SK-N-SH treated with all-trans-retinoic acid at 6 μM for 48 hours (cell line): ENCODE results near the gene CDPF1.

Experiments used
- ATAC-seq: fragments of 200-7000 bp; cut with Tn5 transposase; 3 replicates; pipeline ENCODE4 v1.9.1; 2020; ENCODE audit warnings: mild to moderate bottlenecking, moderate library complexity
- CSDC2 ChIP-seq: fragments of 250-450 bp; sonication (Bioruptor Pico); IDR thresholded peaks from 2 replicates; pipeline ENCODE4 v1.5.0; 2020; ENCODE audit warnings: mild to moderate bottlenecking, moderate library complexity
- OSR1 ChIP-seq: fragments of 250-450 bp; sonication (Bioruptor Pico); IDR thresholded peaks from 2 replicates; pipeline ENCODE4 v1.8.0; 2022; ENCODE audit warnings: moderate library complexity, mild to moderate bottlenecking, inconsistent platforms
- RARB ChIP-seq: fragments of 250-450 bp; sonication (Bioruptor Pico); IDR thresholded peaks from 2 replicates; pipeline ENCODE4 v1.8.0; 2021; ENCODE audit warnings: mild to moderate bottlenecking, moderate library complexity
- TCF4 ChIP-seq: fragments of 250-450 bp; sonication (Bioruptor Pico); IDR thresholded peaks from 2 replicates; pipeline ENCODE4 v1.8.0; 2021; ENCODE audit warnings: mild to moderate bottlenecking, moderate library complexity, borderline replicate concordance
- ZFP3 ChIP-seq: fragments of 250-450 bp; sonication (Bioruptor Pico); IDR thresholded peaks from 2 replicates; pipeline ENCODE4 v1.5.0; 2020; ENCODE audit warnings: mild to moderate bottlenecking, moderate library complexity
- ZFP30 ChIP-seq: fragments of 450-650 bp; formaldehyde crosslinking; IDR thresholded peaks from 2 replicates; pipeline ENCODE4 v1.5.0; 2022; ENCODE audit warnings: mild to moderate bottlenecking, moderate library complexity
- ZNF565 ChIP-seq: fragments of 450-650 bp; formaldehyde crosslinking; conservative IDR thresholded peaks from 2 replicates; pipeline ENCODE4 v1.5.0; 2020; ENCODE audit warnings: low read depth, mild to moderate bottlenecking, moderate library complexity
- TF ChIP-seq, protein P1 (sequence below): fragments of 250-450 bp; sonication (Bioruptor Pico); IDR thresholded peaks from 2 replicates; pipeline ENCODE4 v1.5.1; 2020; ENCODE audit warnings: low read depth, mild to moderate bottlenecking, moderate library complexity
- TF ChIP-seq, protein P2 (sequence below): fragments of 250-450 bp; sonication (Bioruptor Pico); IDR thresholded peaks from 2 replicates; pipeline ENCODE4 v1.5.0; 2020; ENCODE audit warnings: mild to moderate bottlenecking, moderate library complexity
- TF ChIP-seq, protein P3 (sequence below): fragments of 250-450 bp; sonication (Bioruptor Pico); IDR thresholded peaks from 2 replicates; pipeline ENCODE4 v1.8.0; 2020; ENCODE audit warnings: mild to moderate bottlenecking, moderate library complexity, borderline replicate concordance
- TF ChIP-seq, protein P4 (sequence below): fragments of 250-450 bp; sonication (Bioruptor Pico); IDR thresholded peaks from 2 replicates; pipeline ENCODE4 v1.8.0; 2021; ENCODE audit warnings: low read depth, mild to moderate bottlenecking, moderate library complexity, borderline replicate concordance
- TF ChIP-seq, protein P5 (sequence below): fragments of 250-450 bp; sonication (Bioruptor Pico); IDR thresholded peaks from 2 replicates; pipeline ENCODE4 v1.5.1; 2021; ENCODE audit warnings: mild to moderate bottlenecking, moderate library complexity

Gene CDPF1

DNA sequence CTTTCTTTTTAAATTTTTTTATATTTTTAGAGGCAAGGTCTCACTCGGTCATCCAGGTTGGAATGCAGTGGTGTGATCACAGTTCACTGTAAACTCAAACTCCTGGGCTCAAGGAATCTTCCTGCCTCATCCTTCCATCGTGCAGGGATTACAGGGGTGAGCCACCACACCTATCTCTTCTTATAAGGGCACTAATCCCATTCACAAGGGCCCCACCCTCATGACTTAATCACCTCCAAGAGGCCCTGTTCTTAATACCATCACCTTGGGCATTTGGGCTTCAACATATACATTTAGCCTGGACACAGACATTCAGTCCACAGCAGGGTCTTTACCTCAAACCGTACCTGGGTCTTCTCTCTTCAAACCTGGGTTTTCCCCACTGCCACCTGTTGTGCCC, 42.1 kb upstream of the CDPF1 start:
- TF ChIP-seq, protein P1, sequence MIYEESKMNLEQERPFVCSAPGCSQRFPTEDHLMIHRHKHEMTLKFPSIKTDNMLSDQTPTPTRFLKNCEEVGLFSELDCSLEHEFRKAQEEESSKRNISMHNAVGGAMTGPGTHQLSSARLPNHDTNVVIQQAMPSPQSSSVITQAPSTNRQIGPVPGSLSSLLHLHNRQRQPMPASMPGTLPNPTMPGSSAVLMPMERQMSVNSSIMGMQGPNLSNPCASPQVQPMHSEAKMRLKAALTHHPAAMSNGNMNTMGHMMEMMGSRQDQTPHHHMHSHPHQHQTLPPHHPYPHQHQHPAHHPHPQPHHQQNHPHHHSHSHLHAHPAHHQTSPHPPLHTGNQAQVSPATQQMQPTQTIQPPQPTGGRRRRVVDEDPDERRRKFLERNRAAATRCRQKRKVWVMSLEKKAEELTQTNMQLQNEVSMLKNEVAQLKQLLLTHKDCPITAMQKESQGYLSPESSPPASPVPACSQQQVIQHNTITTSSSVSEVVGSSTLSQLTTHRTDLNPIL: no peak
- no peak for TF ChIP-seq OSR1
- TF ChIP-seq RARB: no peak
- TF ChIP-seq, protein P2, sequence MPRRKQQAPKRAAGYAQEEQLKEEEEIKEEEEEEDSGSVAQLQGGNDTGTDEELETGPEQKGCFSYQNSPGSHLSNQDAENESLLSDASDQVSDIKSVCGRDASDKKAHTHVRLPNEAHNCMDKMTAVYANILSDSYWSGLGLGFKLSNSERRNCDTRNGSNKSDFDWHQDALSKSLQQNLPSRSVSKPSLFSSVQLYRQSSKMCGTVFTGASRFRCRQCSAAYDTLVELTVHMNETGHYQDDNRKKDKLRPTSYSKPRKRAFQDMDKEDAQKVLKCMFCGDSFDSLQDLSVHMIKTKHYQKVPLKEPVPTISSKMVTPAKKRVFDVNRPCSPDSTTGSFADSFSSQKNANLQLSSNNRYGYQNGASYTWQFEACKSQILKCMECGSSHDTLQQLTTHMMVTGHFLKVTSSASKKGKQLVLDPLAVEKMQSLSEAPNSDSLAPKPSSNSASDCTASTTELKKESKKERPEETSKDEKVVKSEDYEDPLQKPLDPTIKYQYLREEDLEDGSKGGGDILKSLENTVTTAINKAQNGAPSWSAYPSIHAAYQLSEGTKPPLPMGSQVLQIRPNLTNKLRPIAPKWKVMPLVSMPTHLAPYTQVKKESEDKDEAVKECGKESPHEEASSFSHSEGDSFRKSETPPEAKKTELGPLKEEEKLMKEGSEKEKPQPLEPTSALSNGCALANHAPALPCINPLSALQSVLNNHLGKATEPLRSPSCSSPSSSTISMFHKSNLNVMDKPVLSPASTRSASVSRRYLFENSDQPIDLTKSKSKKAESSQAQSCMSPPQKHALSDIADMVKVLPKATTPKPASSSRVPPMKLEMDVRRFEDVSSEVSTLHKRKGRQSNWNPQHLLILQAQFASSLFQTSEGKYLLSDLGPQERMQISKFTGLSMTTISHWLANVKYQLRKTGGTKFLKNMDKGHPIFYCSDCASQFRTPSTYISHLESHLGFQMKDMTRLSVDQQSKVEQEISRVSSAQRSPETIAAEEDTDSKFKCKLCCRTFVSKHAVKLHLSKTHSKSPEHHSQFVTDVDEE (CRISPR knock-in tag): no peak
- TF ChIP-seq, protein P3, sequence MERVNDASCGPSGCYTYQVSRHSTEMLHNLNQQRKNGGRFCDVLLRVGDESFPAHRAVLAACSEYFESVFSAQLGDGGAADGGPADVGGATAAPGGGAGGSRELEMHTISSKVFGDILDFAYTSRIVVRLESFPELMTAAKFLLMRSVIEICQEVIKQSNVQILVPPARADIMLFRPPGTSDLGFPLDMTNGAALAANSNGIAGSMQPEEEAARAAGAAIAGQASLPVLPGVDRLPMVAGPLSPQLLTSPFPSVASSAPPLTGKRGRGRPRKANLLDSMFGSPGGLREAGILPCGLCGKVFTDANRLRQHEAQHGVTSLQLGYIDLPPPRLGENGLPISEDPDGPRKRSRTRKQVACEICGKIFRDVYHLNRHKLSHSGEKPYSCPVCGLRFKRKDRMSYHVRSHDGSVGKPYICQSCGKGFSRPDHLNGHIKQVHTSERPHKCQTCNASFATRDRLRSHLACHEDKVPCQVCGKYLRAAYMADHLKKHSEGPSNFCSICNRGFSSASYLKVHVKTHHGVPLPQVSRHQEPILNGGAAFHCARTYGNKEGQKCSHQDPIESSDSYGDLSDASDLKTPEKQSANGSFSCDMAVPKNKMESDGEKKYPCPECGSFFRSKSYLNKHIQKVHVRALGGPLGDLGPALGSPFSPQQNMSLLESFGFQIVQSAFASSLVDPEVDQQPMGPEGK (CRISPR knock-in tag): no peak
- TF ChIP-seq TCF4: no peak
- TF ChIP-seq, all 23 proteins: peak for 0
- no peak for ATAC-seq

DNA sequence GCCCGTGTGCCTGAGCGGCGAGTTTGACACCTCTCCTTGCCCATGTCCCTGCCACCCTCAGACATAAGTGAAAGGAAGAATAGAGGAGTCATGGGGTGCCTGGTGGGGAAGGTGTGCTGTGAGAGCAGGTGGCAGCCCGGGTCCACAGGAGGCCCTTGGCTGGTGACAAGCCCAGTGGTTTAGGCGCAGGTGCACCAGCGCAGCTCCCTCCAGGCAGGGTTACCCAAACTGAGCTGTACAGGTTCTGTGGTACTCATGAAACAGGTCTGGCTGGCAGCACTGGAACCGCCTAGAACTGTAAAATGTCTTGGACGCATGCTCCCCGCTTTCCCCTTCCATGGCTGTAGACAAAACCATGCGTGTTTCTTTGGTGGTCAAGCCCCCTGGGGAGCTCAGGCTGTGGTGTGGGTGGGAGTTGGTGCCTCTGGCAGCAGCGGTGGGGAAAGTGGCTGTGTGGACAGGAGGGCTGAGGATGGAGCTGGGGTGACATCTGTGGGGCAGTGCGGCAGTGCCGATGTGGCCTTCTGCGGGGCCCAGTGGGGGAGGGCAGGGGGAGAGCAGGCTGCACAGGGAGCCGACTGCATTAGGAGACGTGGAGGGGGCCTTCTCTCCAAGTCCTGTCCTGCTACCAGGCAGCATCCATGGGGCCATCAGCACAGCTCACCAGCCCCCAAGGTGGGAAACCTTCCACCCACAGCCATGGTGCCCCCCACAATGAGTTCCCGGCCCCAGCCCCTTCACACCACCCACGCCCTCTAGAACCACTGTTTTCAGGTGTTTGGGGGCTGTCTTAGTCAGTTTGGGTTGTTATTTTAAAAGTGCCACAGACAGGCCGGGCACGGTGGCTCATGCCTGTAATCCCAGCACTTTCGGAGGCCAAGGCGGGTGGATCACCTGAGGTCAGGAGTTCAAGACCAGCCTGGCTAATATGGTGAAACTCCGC, 41.0 kb upstream of the CDPF1 start:
- TF ChIP-seq, protein P4, sequence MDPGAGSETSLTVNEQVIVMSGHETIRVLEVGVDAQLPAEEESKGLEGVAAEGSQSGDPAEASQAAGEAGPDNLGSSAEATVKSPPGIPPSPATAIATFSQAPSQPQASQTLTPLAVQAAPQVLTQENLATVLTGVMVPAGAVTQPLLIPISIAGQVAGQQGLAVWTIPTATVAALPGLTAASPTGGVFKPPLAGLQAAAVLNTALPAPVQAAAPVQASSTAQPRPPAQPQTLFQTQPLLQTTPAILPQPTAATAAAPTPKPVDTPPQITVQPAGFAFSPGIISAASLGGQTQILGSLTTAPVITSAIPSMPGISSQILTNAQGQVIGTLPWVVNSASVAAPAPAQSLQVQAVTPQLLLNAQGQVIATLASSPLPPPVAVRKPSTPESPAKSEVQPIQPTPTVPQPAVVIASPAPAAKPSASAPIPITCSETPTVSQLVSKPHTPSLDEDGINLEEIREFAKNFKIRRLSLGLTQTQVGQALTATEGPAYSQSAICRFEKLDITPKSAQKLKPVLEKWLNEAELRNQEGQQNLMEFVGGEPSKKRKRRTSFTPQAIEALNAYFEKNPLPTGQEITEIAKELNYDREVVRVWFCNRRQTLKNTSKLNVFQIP: no peak
- TF ChIP-seq ZNF565 (CRISPR knock-in tag) (no peak), ZFP3 (no peak), OSR1 (no peak), CSDC2 (CRISPR knock-in tag) (no peak), TCF4 (no peak)
- TF ChIP-seq, protein P5, sequence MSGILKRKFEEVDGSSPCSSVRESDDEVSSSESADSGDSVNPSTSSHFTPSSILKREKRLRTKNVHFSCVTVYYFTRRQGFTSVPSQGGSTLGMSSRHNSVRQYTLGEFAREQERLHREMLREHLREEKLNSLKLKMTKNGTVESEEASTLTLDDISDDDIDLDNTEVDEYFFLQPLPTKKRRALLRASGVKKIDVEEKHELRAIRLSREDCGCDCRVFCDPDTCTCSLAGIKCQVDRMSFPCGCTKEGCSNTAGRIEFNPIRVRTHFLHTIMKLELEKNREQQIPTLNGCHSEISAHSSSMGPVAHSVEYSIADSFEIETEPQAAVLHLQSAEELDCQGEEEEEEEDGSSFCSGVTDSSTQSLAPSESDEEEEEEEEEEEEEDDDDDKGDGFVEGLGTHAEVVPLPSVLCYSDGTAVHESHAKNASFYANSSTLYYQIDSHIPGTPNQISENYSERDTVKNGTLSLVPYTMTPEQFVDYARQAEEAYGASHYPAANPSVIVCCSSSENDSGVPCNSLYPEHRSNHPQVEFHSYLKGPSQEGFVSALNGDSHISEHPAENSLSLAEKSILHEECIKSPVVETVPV (CRISPR knock-in tag): no peak
- no peak for ATAC-seq

DNA sequence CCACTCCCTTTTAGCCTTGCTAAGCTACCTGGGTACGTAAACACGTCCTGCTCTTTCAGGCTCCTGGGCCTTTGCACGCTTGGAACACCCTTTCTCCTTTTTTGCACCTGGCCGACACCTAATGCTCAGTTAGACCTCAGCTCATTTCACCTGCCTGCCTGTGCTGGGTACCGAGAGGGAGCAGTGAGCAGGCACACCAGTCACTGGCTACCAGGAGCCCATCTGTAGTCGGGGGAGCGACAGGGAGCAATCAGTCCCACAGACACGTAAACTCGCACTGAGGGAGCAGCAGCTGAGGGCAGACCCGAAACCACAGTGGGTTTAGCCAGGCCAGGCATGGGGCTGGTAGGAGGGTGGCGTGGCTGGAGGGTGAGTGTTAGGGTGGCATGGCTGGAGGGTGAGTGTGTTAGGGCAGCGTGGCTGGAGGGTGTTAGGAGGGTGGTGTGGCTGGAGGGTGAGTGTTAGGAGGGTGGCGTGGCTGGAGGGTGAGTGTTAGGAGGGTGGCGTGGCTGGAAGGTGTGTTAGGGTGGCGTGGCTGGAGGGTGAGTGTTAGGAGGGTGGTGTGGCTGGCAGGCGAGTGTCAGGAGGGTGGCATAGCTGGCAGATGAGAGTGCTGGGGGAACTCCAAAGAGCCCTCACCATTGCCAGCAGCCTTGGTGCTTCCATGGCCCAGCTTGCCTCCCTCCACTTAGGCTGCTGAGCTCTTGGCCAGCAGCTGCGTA, 40.2 kb upstream of the CDPF1 start:
- TF ChIP-seq ZFP3 (no peak), ZFP30 (no peak), OSR1 (no peak)
- TF ChIP-seq, protein P1: no peak
- TF ChIP-seq, protein P4: no peak
- TF ChIP-seq, all 23 proteins: peak for 0
- no peak for ATAC-seq
